HepG2 (cell line): ENCODE results near the gene TAS1R1. TPM values are rescaled to one million over a fixed set of nuclear protein-coding genes. Genes with fewer than 3 reads are reported as not detected.

Experiments used
- ASH2L ChIP-seq: fragments of 300-600, 200-600 bp; sonication (generic); IDR thresholded peaks from 2 replicates; pipeline ENCODE4 v1.7.0; 2017; ENCODE audit warnings: low read depth, mild to moderate bottlenecking, moderate library complexity, mixed read lengths, low read length; ENCODE audit not compliant: insufficient read length
- BRD4 ChIP-seq: sonication (generic); formaldehyde crosslinking; IDR thresholded peaks from 2 replicates; pipeline ENCODE4 v1.4.0; 2020; ENCODE audit warnings: missing genetic modification reagents
- CENPX ChIP-seq: sonication (generic); formaldehyde crosslinking; IDR thresholded peaks from 2 replicates; pipeline ENCODE4 v1.9.0; 2021; ENCODE audit warnings: mild to moderate bottlenecking, missing genetic modification reagents, moderate library complexity
- DNMT3B ChIP-seq: conservative IDR thresholded peaks from 2 replicates; pipeline ENCODE4 v1.6.1; 2016; ENCODE audit warnings: missing biosample characterization, control low read depth
- FOSL1 ChIP-seq: sonication (generic); formaldehyde crosslinking; IDR thresholded peaks from 2 replicates; pipeline ENCODE4 v1.9.0; 2021; ENCODE audit warnings: missing genetic modification reagents, borderline replicate concordance
- GRHL1 ChIP-seq: sonication (generic); formaldehyde crosslinking; conservative IDR thresholded peaks from 2 replicates; pipeline ENCODE4 v1.8.0; 2022; ENCODE audit warnings: missing genetic modification reagents
- MED13 ChIP-seq: sonication (generic); formaldehyde crosslinking; IDR thresholded peaks from 2 replicates; pipeline ENCODE4 v1.5.0; 2020; ENCODE audit warnings: missing genetic modification reagents
- MXD4 ChIP-seq: IDR thresholded peaks from 2 replicates; pipeline ENCODE4 v1.6.1; 2016; ENCODE audit warnings: mild to moderate bottlenecking, missing biosample characterization, missing genetic modification reagents
- MXI1 ChIP-seq: IDR thresholded peaks from 3 replicates; pipeline ENCODE4 v1.6.1; 2012; ENCODE audit warnings: low read depth, low read length, inconsistent platforms, borderline replicate concordance
- PHF21A ChIP-seq: sonication (generic); formaldehyde crosslinking; IDR thresholded peaks from 2 replicates; pipeline ENCODE4 v1.5.0; 2020; ENCODE audit warnings: mild to moderate bottlenecking, missing genetic modification reagents
- ZNF142 ChIP-seq: sonication (generic); formaldehyde crosslinking; IDR thresholded peaks from 2 replicates; pipeline ENCODE4 v1.4.0; 2020; ENCODE audit warnings: missing genetic modification reagents
- ZNF160 ChIP-seq: sonication (generic); formaldehyde crosslinking; IDR thresholded peaks from 2 replicates; pipeline ENCODE4 v1.8.0; 2022; ENCODE audit warnings: mild to moderate bottlenecking, inconsistent platforms, missing genetic modification reagents
- ZNF205 ChIP-seq: IDR thresholded peaks from 2 replicates; pipeline ENCODE4 v1.6.1; 2018; ENCODE audit warnings: missing biosample characterization, missing genetic modification reagents
- ZNF224 ChIP-seq: sonication (generic); formaldehyde crosslinking; IDR thresholded peaks from 2 replicates; pipeline ENCODE4 v1.5.0; 2020; ENCODE audit warnings: mild to moderate bottlenecking, missing genetic modification reagents
- ZNF382 ChIP-seq: sonication (generic); formaldehyde crosslinking; IDR thresholded peaks from 2 replicates; pipeline ENCODE4 v1.5.0; 2020; ENCODE audit warnings: missing genetic modification reagents, mild to moderate bottlenecking, borderline replicate concordance
- ZNF556 ChIP-seq: sonication (generic); formaldehyde crosslinking; IDR thresholded peaks from 2 replicates; pipeline ENCODE4 v1.4.0; 2020; ENCODE audit warnings: mild to moderate bottlenecking, missing genetic modification reagents, borderline replicate concordance
- ZNF580 ChIP-seq: IDR thresholded peaks from 2 replicates; pipeline ENCODE4 v1.6.1; 2016; ENCODE audit warnings: low read depth, borderline replicate concordance
- ZSCAN21 ChIP-seq: sonication (generic); formaldehyde crosslinking; IDR thresholded peaks from 2 replicates; pipeline ENCODE4 v1.8.0; 2022; ENCODE audit warnings: mild to moderate bottlenecking, missing genetic modification reagents, moderate library complexity, borderline replicate concordance
- polyA plus RNA-seq, 8 experiments: library from polyadenylated mRNA; depleted of rRNA in 3 of 8; stranded (reverse) in 7 of 8; unstranded in 1 of 8; fragments of >200 nt; fragmentation: Illumina TruSeq in 4 of 8; extraction: Trizol in 4 of 8; gene quantifications; 2 replicates each; pipeline versions ENCODE4 v1.2.1 to v1.2.3, GENCODE V29; 2011 to 2016; ENCODE audit warnings: low read depth in 4 of 8, missing spikeins in 1 of 8, mixed read lengths in 1 of 8; ENCODE audit not compliant: insufficient read depth in 1 of 8
- total RNA-seq, 5 experiments: library from RNA; depleted of rRNA; stranded (reverse); fragments of >200 nt; fragmentation: Illumina TruSeq; extraction: Trizol; gene quantifications; 2 replicates each; pipeline ENCODE4 v1.2.3, GENCODE V29; 2016; ENCODE audit warnings: low read depth in 1 of 5
- TF ChIP-seq, protein P1 (sequence below): sonication (generic); formaldehyde crosslinking; IDR thresholded peaks from 2 replicates; pipeline ENCODE4 v1.4.0; 2020; ENCODE audit warnings: missing genetic modification reagents, borderline replicate concordance

Gene TAS1R1
- total and polyA plus RNA-seq, 2 of the 13 experiments (the other 11 are each of a cell fraction or from before 2014, with no cell fraction given) = 1.4 to 1.6 TPM

DNA sequence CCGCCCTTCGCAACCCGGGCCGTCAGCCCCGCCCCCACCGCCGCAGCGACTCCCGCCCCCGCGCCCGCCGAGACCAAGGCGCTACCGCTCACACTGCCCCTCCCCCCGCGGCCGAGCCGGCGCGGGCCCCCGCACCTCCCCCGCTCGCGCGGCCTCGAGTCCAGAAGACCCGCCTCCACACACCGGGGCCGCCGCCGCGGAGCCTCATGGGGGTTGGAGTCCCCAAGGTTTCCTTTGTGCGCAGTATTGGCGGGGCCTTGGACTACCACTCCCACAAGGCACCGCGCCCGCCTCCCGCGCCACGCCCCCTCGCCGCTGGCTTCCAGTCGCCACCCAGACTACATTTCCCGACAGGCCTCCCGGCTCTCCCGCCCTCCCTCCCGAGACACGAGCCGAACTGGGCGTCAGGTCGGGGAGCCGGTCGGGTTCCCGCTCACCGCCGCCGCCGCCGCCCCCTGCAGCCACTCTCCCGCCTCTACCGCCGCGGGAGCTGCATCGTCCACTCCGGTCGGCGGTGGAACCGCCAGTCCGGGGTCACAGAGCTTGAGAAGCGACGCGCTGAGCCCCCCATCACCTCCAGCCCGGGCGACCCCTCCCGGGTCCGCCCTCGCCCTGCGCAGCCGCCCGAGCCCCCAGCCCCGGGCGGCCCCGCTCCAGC, 58.4 kb downstream of the TAS1R1 start, which contains the start of gene PHF13 (continued):
- TF ChIP-seq ZNF224 (no peak), ZNF160 (no peak), BRD4 (peak; percentile 48; the same call in 1 of the 2 replicates), MXI1 (peak; percentile 59; the same call in 1 of the 3 replicates), ZNF580 (no peak), ZNF382 (CRISPR knock-in tag) (no peak), MED13 (CRISPR knock-in tag) (peak; percentile 72), ASH2L (peak; percentile 56), ZNF205 (CRISPR knock-in tag) (0 out of 2 replicates have a peak, but pooled peaks have one; percentile 22), ZNF142 (CRISPR knock-in tag) (peak; percentile 62), ZNF556 (no peak), MXD4 (CRISPR knock-in tag) (0 out of 2 replicates have a peak, but pooled peaks have one; percentile 29), ZSCAN21 (no peak), DNMT3B (no peak), GRHL1 (CRISPR knock-in tag) (no peak), PHF21A (CRISPR knock-in tag) (no peak), FOSL1 (no peak), CENPX (CRISPR knock-in tag) (no peak)
- TF ChIP-seq, protein P1, sequence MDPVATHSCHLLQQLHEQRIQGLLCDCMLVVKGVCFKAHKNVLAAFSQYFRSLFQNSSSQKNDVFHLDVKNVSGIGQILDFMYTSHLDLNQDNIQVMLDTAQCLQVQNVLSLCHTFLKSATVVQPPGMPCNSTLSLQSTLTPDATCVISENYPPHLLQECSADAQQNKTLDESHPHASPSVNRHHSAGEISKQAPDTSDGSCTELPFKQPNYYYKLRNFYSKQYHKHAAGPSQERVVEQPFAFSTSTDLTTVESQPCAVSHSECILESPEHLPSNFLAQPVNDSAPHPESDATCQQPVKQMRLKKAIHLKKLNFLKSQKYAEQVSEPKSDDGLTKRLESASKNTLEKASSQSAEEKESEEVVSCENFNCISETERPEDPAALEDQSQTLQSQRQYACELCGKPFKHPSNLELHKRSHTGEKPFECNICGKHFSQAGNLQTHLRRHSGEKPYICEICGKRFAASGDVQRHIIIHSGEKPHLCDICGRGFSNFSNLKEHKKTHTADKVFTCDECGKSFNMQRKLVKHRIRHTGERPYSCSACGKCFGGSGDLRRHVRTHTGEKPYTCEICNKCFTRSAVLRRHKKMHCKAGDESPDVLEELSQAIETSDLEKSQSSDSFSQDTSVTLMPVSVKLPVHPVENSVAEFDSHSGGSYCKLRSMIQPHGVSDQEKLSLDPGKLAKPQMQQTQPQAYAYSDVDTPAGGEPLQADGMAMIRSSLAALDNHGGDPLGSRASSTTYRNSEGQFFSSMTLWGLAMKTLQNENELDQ (CRISPR knock-in tag) = no peak
